KOPT-K1 (cell line): ENCODE data around the gene USP47.

Source experiments
- H3K27ac ChIP-seq: fragments of 200-600 bp; sonication (generic); 2 replicates; pipeline ENCODE4 v1.5.1; 2016; ENCODE audit warnings: antibody characterized with exemption, mild to moderate bottlenecking, low read depth, low read length; ENCODE audit not compliant: poor library complexity, severe bottlenecking
- H3K36me3 ChIP-seq: fragments of 200-600 bp; sonication (generic); 2 replicates; pipeline ENCODE4 v1.5.1; 2017; ENCODE audit warnings: antibody characterized with exemption, mild to moderate bottlenecking, low read length, moderate library complexity; ENCODE audit not compliant: insufficient read depth
- H3K9me3 ChIP-seq: fragments of 200-600 bp; sonication (generic); 2 replicates; pipeline ENCODE4 v1.5.1; 2017; ENCODE audit warnings: antibody characterized with exemption, low read length, mild to moderate bottlenecking; ENCODE audit not compliant: insufficient read depth, poor library complexity, severe bottlenecking

Gene USP47

GRCh38 chr11:11952036-11952435 lies 110.3 kb downstream of the USP47 start:
- peaks cover 99% of the 10 kb centered on the region for H3K36me3 ChIP-seq
- H3K9me3 ChIP-seq, result no peaks in the 10 kb centered on the region
- no peak overlapping the region for H3K27ac ChIP-seq

GRCh38 chr11:11956006-11956405 lies 114.2 kb downstream of the USP47 start:
- H3K27ac ChIP-seq, result no peak overlapping the region

GRCh38 chr11:11958403-11959231 lies 116.8 kb downstream of the USP47 start:
- no peak overlapping the region for H3K27ac ChIP-seq
- H3K36me3 ChIP-seq, result peaks cover 38% of the 10 kb centered on the region
- H3K9me3 ChIP-seq, result no peaks in the 10 kb centered on the region

More at GRCh38 chr11:11956006-11956405, 114.2 kb downstream of the USP47 start:
- Histone ChIP-seq H3K36me3 (peaks cover 64% of the 10 kb centered on the region), H3K9me3 (no peaks in the 10 kb centered on the region)

- Histone ChIP-seq H3K36me3 (peaks cover 28% of the 10 kb centered on the region), H3K27ac (peak overlapping the region; percentile 42), H3K9me3 (no peaks in the 10 kb centered on the region)
Measured at GRCh38 chr11:11959601-11960000, 117.8 kb downstream of the USP47 start.

- Histone ChIP-seq H3K9me3 (no peaks in the 10 kb centered on the region), H3K27ac (peak overlapping the region; percentile 42), H3K36me3 (peaks cover 17% of the 10 kb centered on the region)
Measured at GRCh38 chr11:11960687-11961086, 118.9 kb downstream of the USP47 start.

GRCh38 chr11:11961399-11962028 lies 119.7 kb downstream of the USP47 start:
- no peak overlapping the region for H3K27ac ChIP-seq
- H3K36me3 ChIP-seq, result peaks cover 9% of the 10 kb centered on the region

GRCh38 chr11:11963067-11963466 lies 121.3 kb downstream of the USP47 start:
- Histone ChIP-seq H3K27ac (no peak overlapping the region), H3K36me3 (no peaks in the 10 kb centered on the region; the same call in 1 of the 2 replicates), H3K9me3 (no peaks in the 10 kb centered on the region)

More at GRCh38 chr11:11961399-11962028, 119.7 kb downstream of the USP47 start:
- no peaks in the 10 kb centered on the region for H3K9me3 ChIP-seq

GRCh38 chr11:11963842-11964773 lies 122.3 kb downstream of the USP47 start:
- Histone ChIP-seq H3K9me3 (no peaks in the 10 kb centered on the region), H3K27ac (no peak overlapping the region), H3K36me3 (no peaks in the 10 kb centered on the region)

GRCh38 chr11:11964774-11965150 lies 123.0 kb downstream of the USP47 start:
- H3K27ac ChIP-seq, result no peak overlapping the region
- H3K9me3 ChIP-seq, result no peaks in the 10 kb centered on the region
- H3K36me3 ChIP-seq, result no peaks in the 10 kb centered on the region

- H3K27ac ChIP-seq, result no peak overlapping the region
- no peaks in the 10 kb centered on the region for H3K9me3 ChIP-seq
- no peaks in the 10 kb centered on the region for H3K36me3 ChIP-seq
Measured at GRCh38 chr11:11965192-11965591, 123.4 kb downstream of the USP47 start.

GRCh38 chr11:11965656-11966353 lies 124.0 kb downstream of the USP47 start:
- Histone ChIP-seq H3K27ac (no peak overlapping the region), H3K9me3 (no peaks in the 10 kb centered on the region), H3K36me3 (no peaks in the 10 kb centered on the region)

- no peak overlapping the region for H3K27ac ChIP-seq
- no peaks in the 10 kb centered on the region for H3K36me3 ChIP-seq
- H3K9me3 ChIP-seq, result no peaks in the 10 kb centered on the region
Measured at GRCh38 chr11:11966354-11966741, 124.6 kb downstream of the USP47 start.

GRCh38 chr11:11966826-11967668 lies 125.3 kb downstream of the USP47 start:
- no peaks in the 10 kb centered on the region for H3K36me3 ChIP-seq
- no peak overlapping the region for H3K27ac ChIP-seq
- no peaks in the 10 kb centered on the region for H3K9me3 ChIP-seq
